Heart left ventricle (tissue), 13 donors: ENCODE data around the gene MSI2.

Experiments
- CTCF ChIP-seq, 12 donors: fragments of 200-600 bp; sonication (generic) in 4 of 12; IDR thresholded peaks; one replicate each; pipeline versions ENCODE4 v1.5.0 to v1.8.0; 2018 to 2022; ENCODE audit warnings: antibody characterized with exemption in 12 of 12, mild to moderate bottlenecking in 5 of 12
- POLR2A ChIP-seq, 2 donors: fragments of 450-650 bp; IDR thresholded peaks; one replicate each; pipeline ENCODE4 v1.6.1; 2017; ENCODE audit warnings: antibody characterized with exemption in 2 of 2, mild to moderate bottlenecking in 2 of 2, moderate library complexity in 2 of 2
- donor health status: ischemic (EF 13 %, LVEDD 7.1; RV severe dilation, severe dysfunction).
- donor health status: DM: no; HTN: yes; CAD: no.
- donor health status: DM: no; HTN: no; CAD: no.
- donor health status: ischemic (EF 25% LVEDD 6.9; RV normal size, moderate dysfunction).
- donor health status: ischemic (EF 25% LVEDD 5.7; RV mildly dilated, moderate dysfunction).
- donor health status: ischemic (EF 35%, LVEDD 5.7; RV mildly dilated, moderate dysfunction).
- donor health status: nonischemic (EF 11% LVEDD 7.7; RV severe dilation, severe dysfunction).
- donor health status: DM: yes; HTN: yes; CAD: no.
- donor health status: PGD.
- donor health status: ischemic (EF 29% LVEDD 5.4; RV normal size, mild dysfunction).
- donor health status: nonischemic (EF 23%, LVEDD 6.1; RV moderate dilation, normal function).

GRCh38 chr17:57400648-57401047 is 144.3 kb downstream of the MSI2 start:
- no peak for TF ChIP-seq CTCF (IDR thresholded peaks at IDR 0.05)
- TF ChIP-seq POLR2A (IDR thresholded peaks at IDR 0.05) = no peak
